Ovary (tissue), 3 donors: ENCODE measurements around the gene ASB10.

ENCODE experiments used
- CTCF ChIP-seq, 3 donors: fragments of 450-650 bp in 2 of 3; fragments of 200-600 bp in 1 of 3; IDR thresholded peaks; one replicate each; pipeline versions ENCODE4 v1.5.1 to v1.8.0; 2016 to 2022; ENCODE audit warnings: antibody characterized with exemption in 3 of 3, mild to moderate bottlenecking in 1 of 3
- EP300 ChIP-seq: sonication (generic); formaldehyde crosslinking; IDR thresholded peaks from one replicate; pipeline ENCODE4 v1.6.1; 2017; ENCODE audit warnings: antibody characterized with exemption
- donor health status: DM: no; HTN: no; CAD: no.

GRCh38 chr7:151225948-151226510 is 39.0 kb upstream of the ASB10 start:
- TF ChIP-seq CTCF (IDR thresholded peaks at IDR 0.05) (no peak), EP300 (no peak)
